ENCODE data around the gene CDK11B. TPM values are rescaled to one million over a fixed set of nuclear protein-coding genes. Genes with fewer than 3 reads are reported as not detected.

Gene CDK11B
- total and polyA plus RNA-seq, 7 experiments from 2014 or later, result 11.8 to 45.4 (median 33.9) TPM

GRCh38 chr1:1625404-1625775, 33.4 kb downstream of the CDK11B start:
- Mint-ChIP-seq H3K27me3 (peaks cover 0 to 2% (median 0%) of the 10 kb centered on the region in 5 donors), H3K4me1 (peaks cover 0 to 19% (median 3%) of the 10 kb centered on the region in 7 donors), H3K36me3 (peaks cover 0 to 2% (median 0%) of the 10 kb centered on the region in 5 donors), H3K9me3 (peaks cover 0 to 4% (median 0%) of the 10 kb centered on the region in 11 donors), H3K4me3 (no peak overlapping the region), H3K27ac (no peak overlapping the region)
- ATAC-seq (no peak), DNase-seq (no peak)
- Histone ChIP-seq H3K27me3 (ENCODE audit: control insufficient read depth in 2 of 2, insufficient read depth in 2 of 2, low read length in 2 of 2) (no peaks in the 10 kb centered on the region), H3K27ac (ENCODE audit: low read depth, low read length) (no peak overlapping the region), H3K9me3 (ENCODE audit: control insufficient read depth in 2 of 3, low read length in 3 of 3) (no peaks in the 10 kb centered on the region), H3K4me3 (ENCODE audit: low read length) (no peak overlapping the region), H3K36me3 (ENCODE audit: control insufficient read depth in 2 of 3, insufficient read depth in 3 of 3, low read length in 3 of 3) (no peaks in the 10 kb centered on the region), H3K4me1 (ENCODE audit: control insufficient read depth in 2 of 2, insufficient read depth in 2 of 2, low read length in 2 of 2) (no peaks in the 10 kb centered on the region)
- intact Hi-C loops (cut with micrococcal nuclease), result no loop called here
- ChIA-PET CTCF (no interaction called here), POLR2A (interaction anchor here (3.2 kb wide), 1 partner anchor 10 kb away, joined by 24 read pairs; the partner anchor contains the start of gene MIB2)

GRCh38 chr1:1624443-1625403, 34.1 kb downstream of the CDK11B start:
- intact Hi-C loops (cut with micrococcal nuclease), result no loop called here
- POLR2A ChIA-PET, result interaction anchor here (3.2 kb wide), 1 partner anchor 10 kb away, joined by 24 read pairs; the partner anchor contains the start of gene MIB2

GRCh38 chr1:1623631-1624442, 35.0 kb downstream of the CDK11B start:
- no peak overlapping the region for H3K4me3 Mint-ChIP-seq
- POLR2A ChIA-PET, result interaction anchor here (3.2 kb wide), 1 partner anchor 9 kb away, joined by 24 read pairs; the partner anchor contains the start of gene MIB2
- no peak overlapping the region for H3K27ac Mint-ChIP-seq
- no peak overlapping the region for H3K4me3 ChIP-seq (ENCODE audit: low read length)
- H3K27me3 ChIP-seq (ENCODE audit: control insufficient read depth in 2 of 2, insufficient read depth in 2 of 2, low read length in 2 of 2), result no peaks in the 10 kb centered on the region
- DNase-seq (no peak), ATAC-seq (no peak)
- H3K36me3 Mint-ChIP-seq, result no peaks in the 10 kb centered on the region
- H3K9me3 Mint-ChIP-seq, result no peaks in the 10 kb centered on the region
- H3K27ac ChIP-seq (ENCODE audit: low read depth, low read length), result no peak overlapping the region
- H3K4me1 ChIP-seq (ENCODE audit: control insufficient read depth in 2 of 2, insufficient read depth in 2 of 2, low read length in 2 of 2), result no peaks in the 10 kb centered on the region
- no peaks in the 10 kb centered on the region for H3K9me3 ChIP-seq (ENCODE audit: control insufficient read depth in 2 of 3, low read length in 3 of 3)
- H3K36me3 ChIP-seq (ENCODE audit: control insufficient read depth in 2 of 3, insufficient read depth in 3 of 3, low read length in 3 of 3), result no peaks in the 10 kb centered on the region
- intact Hi-C loops (cut with micrococcal nuclease), result no loop called here
- CTCF ChIA-PET, result no interaction called here
- no peaks in the 10 kb centered on the region for H3K27me3 Mint-ChIP-seq
- H3K4me1 Mint-ChIP-seq, result peaks cover 0 to 15% (median 0%) of the 10 kb centered on the region in 7 donors

More at GRCh38 chr1:1624443-1625403, 34.1 kb downstream of the CDK11B start:
- Histone ChIP-seq H3K9me3 (ENCODE audit: control insufficient read depth in 2 of 3, low read length in 3 of 3) (no peaks in the 10 kb centered on the region), H3K27me3 (ENCODE audit: control insufficient read depth in 2 of 2, insufficient read depth in 2 of 2, low read length in 2 of 2) (no peaks in the 10 kb centered on the region), H3K27ac (ENCODE audit: low read depth, low read length) (no peak overlapping the region), H3K4me1 (ENCODE audit: control insufficient read depth in 2 of 2, insufficient read depth in 2 of 2, low read length in 2 of 2) (no peaks in the 10 kb centered on the region), H3K36me3 (ENCODE audit: control insufficient read depth in 2 of 3, insufficient read depth in 3 of 3, low read length in 3 of 3) (no peaks in the 10 kb centered on the region), H3K4me3 (ENCODE audit: low read length) (no peak overlapping the region)
- DNase-seq, result no peak
- CTCF ChIA-PET, result no interaction called here
- Mint-ChIP-seq H3K27me3 (no peaks in the 10 kb centered on the region), H3K4me3 (no peak overlapping the region), H3K27ac (peak overlapping the region in 1 of 9 donors; percentile 43), H3K9me3 (no peaks in the 10 kb centered on the region), H3K36me3 (no peaks in the 10 kb centered on the region), H3K4me1 (peaks cover 0 to 15% (median 0%) of the 10 kb centered on the region in 7 donors)
- ATAC-seq, result no peak

- DNase-seq, result peak in 1 of 9 donors; percentile 12
- Histone ChIP-seq H3K36me3 (ENCODE audit: control insufficient read depth in 2 of 3, insufficient read depth in 3 of 3, low read length in 3 of 3) (no peaks in the 10 kb centered on the region), H3K27ac (ENCODE audit: low read depth, low read length) (no peak overlapping the region), H3K4me1 (ENCODE audit: control insufficient read depth in 2 of 2, insufficient read depth in 2 of 2, low read length in 2 of 2) (no peaks in the 10 kb centered on the region), H3K27me3 (ENCODE audit: control insufficient read depth in 2 of 2, insufficient read depth in 2 of 2, low read length in 2 of 2) (no peaks in the 10 kb centered on the region), H3K4me3 (ENCODE audit: low read length) (no peak overlapping the region), H3K9me3 (ENCODE audit: control insufficient read depth in 2 of 3, low read length in 3 of 3) (no peaks in the 10 kb centered on the region)
- Mint-ChIP-seq H3K27me3 (no peaks in the 10 kb centered on the region), H3K27ac (no peak overlapping the region), H3K9me3 (no peaks in the 10 kb centered on the region), H3K36me3 (no peaks in the 10 kb centered on the region), H3K4me3 (no peak overlapping the region), H3K4me1 (peaks cover 0 to 15% (median 0%) of the 10 kb centered on the region in 7 donors)
- CTCF ChIA-PET, result no interaction called here
- POLR2A ChIA-PET, result no interaction called here
- intact Hi-C loops (cut with micrococcal nuclease), result no loop called here
- no peak for ATAC-seq
Observed at GRCh38 chr1:1623181-1623630, 35.6 kb downstream of the CDK11B start.

GRCh38 chr1:1622788-1623094, 36.1 kb downstream of the CDK11B start:
- ChIA-PET POLR2A (no interaction called here), CTCF (no interaction called here)
- H3K27ac Mint-ChIP-seq, result no peak overlapping the region

GRCh38 chr1:1622010-1622787, 36.6 kb downstream of the CDK11B start:
- Mint-ChIP-seq H3K4me1 (peaks cover 0 to 21% (median 6%) of the 10 kb centered on the region in 7 donors), H3K9me3 (no peaks in the 10 kb centered on the region), H3K4me3 (peak overlapping the region in 2 of 10 donors; percentile 20 to 25), H3K27ac (peak overlapping the region in 2 of 9 donors; percentile 11 to 41), H3K27me3 (no peaks in the 10 kb centered on the region), H3K36me3 (no peaks in the 10 kb centered on the region)
- Histone ChIP-seq H3K4me3 (ENCODE audit: low read length) (no peak overlapping the region), H3K27me3 (ENCODE audit: control insufficient read depth in 2 of 2, insufficient read depth in 2 of 2, low read length in 2 of 2) (no peaks in the 10 kb centered on the region), H3K4me1 (ENCODE audit: control insufficient read depth in 2 of 2, insufficient read depth in 2 of 2, low read length in 2 of 2) (no peaks in the 10 kb centered on the region), H3K36me3 (ENCODE audit: control insufficient read depth in 2 of 3, insufficient read depth in 3 of 3, low read length in 3 of 3) (no peaks in the 10 kb centered on the region), H3K9me3 (ENCODE audit: control insufficient read depth in 2 of 3, low read length in 3 of 3) (no peaks in the 10 kb centered on the region), H3K27ac (ENCODE audit: low read depth, low read length) (no peak overlapping the region)
- ATAC-seq (no peak), DNase-seq (no peak)
- ChIA-PET POLR2A (no interaction called here), CTCF (no interaction called here)
- intact Hi-C loops (cut with micrococcal nuclease), result no loop called here

More at GRCh38 chr1:1622788-1623094, 36.1 kb downstream of the CDK11B start:
- Mint-ChIP-seq H3K9me3 (no peaks in the 10 kb centered on the region), H3K27me3 (no peaks in the 10 kb centered on the region), H3K4me1 (peaks cover 0 to 15% (median under 1%) of the 10 kb centered on the region in 7 donors), H3K4me3 (peak overlapping the region in 1 of 10 donors; percentile 36), H3K36me3 (no peaks in the 10 kb centered on the region)
- H3K4me1 ChIP-seq (ENCODE audit: control insufficient read depth in 2 of 2, insufficient read depth in 2 of 2, low read length in 2 of 2), result no peaks in the 10 kb centered on the region
- intact Hi-C loops (cut with micrococcal nuclease), result no loop called here
- no peak overlapping the region for H3K27ac ChIP-seq (ENCODE audit: low read depth, low read length)
- ATAC-seq (no peak), DNase-seq (no peak)
- no peaks in the 10 kb centered on the region for H3K9me3 ChIP-seq (ENCODE audit: control insufficient read depth in 2 of 3, low read length in 3 of 3)
- H3K27me3 ChIP-seq (ENCODE audit: control insufficient read depth in 2 of 2, insufficient read depth in 2 of 2, low read length in 2 of 2), result no peaks in the 10 kb centered on the region
- H3K36me3 ChIP-seq (ENCODE audit: control insufficient read depth in 2 of 3, insufficient read depth in 3 of 3, low read length in 3 of 3), result no peaks in the 10 kb centered on the region
- H3K4me3 ChIP-seq (ENCODE audit: low read length), result no peak overlapping the region

Measured in naive thymus-derived CD4-positive, alpha-beta T cell (primary cell).